GM23338 (cell line): ENCODE measurements around the gene SFXN5. TPM values are rescaled to one million over a fixed set of nuclear protein-coding genes. Genes with fewer than 3 reads are reported as not detected.

Experiments used
- ATAC-seq: fragments of 200-7000 bp; cut with Tn5 transposase; 3 replicates; pipeline ENCODE4 v1.9.1; 2020
- DNase-seq: peaks from one replicate; pipeline ENCODE4 v3.0.0-alpha.2; 2015; ENCODE audit warnings: low spot score
- H2AFZ ChIP-seq: fragments of 200-600 bp; sonication (generic); 2 replicates; pipeline ENCODE4 v1.8.0; 2016; ENCODE audit warnings: antibody characterized with exemption, mild to moderate bottlenecking, moderate library complexity
- H3F3A ChIP-seq: fragments of 200-600 bp; sonication (generic); replicated peaks from 2 replicates; pipeline ENCODE4 v1.8.0; 2017; ENCODE audit warnings: antibody characterized with exemption, mixed run types, low read depth
- H3K27ac ChIP-seq: fragments of 200-600 bp; sonication (generic); 2 replicates; pipeline ENCODE4 v1.6.1; 2016; ENCODE audit warnings: low read depth
- H3K27me3 ChIP-seq: fragments of 200-600 bp; sonication (generic); 2 replicates; pipeline ENCODE4 v1.8.0; 2016; ENCODE audit warnings: mild to moderate bottlenecking, mixed run types, moderate library complexity; ENCODE audit not compliant: insufficient read depth
- H3K36me3 ChIP-seq: fragments of 200-600 bp; sonication (generic); 2 replicates; pipeline ENCODE4 v1.8.0; 2016; ENCODE audit warnings: mild to moderate bottlenecking; ENCODE audit not compliant: insufficient read depth
- H3K4me1 ChIP-seq: fragments of 200-600 bp; sonication (generic); 2 replicates; pipeline ENCODE4 v1.8.0; 2016; ENCODE audit warnings: mild to moderate bottlenecking, moderate library complexity; ENCODE audit not compliant: insufficient read depth
- H3K4me2 ChIP-seq: fragments of 200-600 bp; sonication (generic); 2 replicates; pipeline ENCODE4 v1.7.1; 2017; ENCODE audit warnings: mixed run types
- H3K4me3 ChIP-seq: fragments of 200-600 bp; sonication (generic); 2 replicates; pipeline ENCODE4 v1.6.1; 2016; ENCODE audit warnings: mixed run types
- H3K79me2 ChIP-seq: fragments of 200-600 bp; sonication (generic); replicated peaks from 2 replicates; pipeline ENCODE4 v1.8.0; 2017; ENCODE audit warnings: mild to moderate bottlenecking; ENCODE audit not compliant: insufficient read depth
- H3K9me2 ChIP-seq: fragments of 200-600 bp; sonication (generic); 2 replicates; pipeline ENCODE4 v1.8.0; 2017; ENCODE audit not compliant: insufficient read depth
- H4K20me1 ChIP-seq: fragments of 200-600 bp; sonication (generic); replicated peaks from 2 replicates; pipeline ENCODE4 v1.8.0; 2017; ENCODE audit warnings: mild to moderate bottlenecking; ENCODE audit not compliant: insufficient read depth
- H3K27ac Mint-ChIP-seq: 2 replicates; pipeline ENCODE4 v1.8.0; 2020; ENCODE audit warnings: inconsistent platforms, mild to moderate bottlenecking, moderate library complexity, mixed read lengths
- H3K27me3 Mint-ChIP-seq: 3 replicates; pipeline ENCODE4 v1.8.0; 2022; ENCODE audit warnings: low read depth, mild to moderate bottlenecking, moderate library complexity, mixed read lengths, inconsistent platforms; ENCODE audit not compliant: insufficient read depth, poor library complexity
- H3K36me3 Mint-ChIP-seq: 3 replicates; pipeline ENCODE4 v1.8.0; 2021; ENCODE audit warnings: low read depth, mild to moderate bottlenecking, inconsistent platforms, moderate library complexity, mixed read lengths
- H3K4me1 Mint-ChIP-seq: 3 replicates; pipeline ENCODE4 v1.8.0; 2020; ENCODE audit warnings: mild to moderate bottlenecking, inconsistent platforms, mixed read lengths
- H3K4me3 Mint-ChIP-seq: 3 replicates; pipeline ENCODE4 v1.8.0; 2021; ENCODE audit warnings: moderate library complexity, mild to moderate bottlenecking, inconsistent platforms, mixed read lengths
- H3K9me3 Mint-ChIP-seq: 3 replicates; pipeline ENCODE4 v1.8.0; 2020; ENCODE audit warnings: moderate library complexity, mild to moderate bottlenecking, inconsistent platforms, mixed read lengths
- CREB1 ChIP-seq: fragments of 250-450 bp; sonication (Bioruptor Pico); IDR thresholded peaks from 2 replicates; pipeline ENCODE4 v1.5.0; 2020; ENCODE audit warnings: low read depth, mild to moderate bottlenecking, moderate library complexity
- EZH2 ChIP-seq: fragments of 200-600 bp; sonication (generic); IDR thresholded peaks from one replicate; pipeline ENCODE4 v1.8.0; 2017; ENCODE audit warnings: antibody characterized with exemption, mild to moderate bottlenecking, low read depth; ENCODE audit not compliant: unreplicated experiment
- JUNB ChIP-seq: IDR thresholded peaks from one replicate; pipeline ENCODE4 v1.6.1; 2016; ENCODE audit warnings: antibody characterized with exemption; ENCODE audit not compliant: unreplicated experiment
- NANOG ChIP-seq: IDR thresholded peaks from 2 replicates; pipeline ENCODE4 v1.6.1; 2016; ENCODE audit warnings: antibody characterized with exemption, borderline replicate concordance
- POLR2AphosphoS5 ChIP-seq: IDR thresholded peaks from 2 replicates; pipeline ENCODE4 v1.6.1; 2016; ENCODE audit warnings: antibody characterized with exemption, low read depth
- STAT1 ChIP-seq: IDR thresholded peaks from one replicate; pipeline ENCODE4 v1.6.1; 2016; ENCODE audit warnings: antibody characterized with exemption; ENCODE audit not compliant: unreplicated experiment
- ZNF114 ChIP-seq: fragments of 250-450 bp; sonication (Bioruptor Pico); IDR thresholded peaks from 2 replicates; pipeline ENCODE4 v1.5.0; 2020; ENCODE audit warnings: mild to moderate bottlenecking, moderate library complexity
- ZNF331 ChIP-seq: fragments of 250-450 bp; sonication (Bioruptor Pico); IDR thresholded peaks from 2 replicates; pipeline ENCODE4 v1.5.0; 2020; ENCODE audit warnings: low read depth, mild to moderate bottlenecking, moderate library complexity
- polyA plus RNA-seq: library from polyadenylated mRNA; unstranded; fragments of >200 nt; fragmentation: Nextera tagmentation; extraction: Ambion mirVana; gene quantifications from 2 replicates; pipeline ENCODE4 v1.2.1, GENCODE V29; 2016
- total RNA-seq: library from RNA; depleted of rRNA; stranded (reverse); fragments of >200 nt; shearing (Covaris generic); gene quantifications from 2 replicates; pipeline ENCODE4 v1.2.3, GENCODE V29; 2014
- TF ChIP-seq, protein P1 (sequence below), 2 experiments: fragments of 200-600 bp in 1 of 2; sonication (generic) in 1 of 2; conservative IDR thresholded peaks; 2 replicates each; pipeline versions ENCODE4 v1.5.1 to v1.6.1; 2016 to 2017; ENCODE audit warnings: antibody characterized with exemption in 2 of 2, low read depth in 2 of 2, mild to moderate bottlenecking in 2 of 2, moderate library complexity in 1 of 2
- TF ChIP-seq, protein P2 (sequence below): IDR thresholded peaks from one replicate; pipeline ENCODE4 v1.6.1; 2018; ENCODE audit warnings: antibody characterized with exemption; ENCODE audit not compliant: unreplicated experiment
- TF ChIP-seq, protein P3 (sequence below): IDR thresholded peaks from 2 replicates; pipeline ENCODE4 v1.6.1; 2016; ENCODE audit warnings: antibody characterized with exemption

The SFXN5 gene
- total and polyA plus RNA-seq, 2 experiments from 2014 or later, result 23.6 to 25.8 TPM

DNA sequence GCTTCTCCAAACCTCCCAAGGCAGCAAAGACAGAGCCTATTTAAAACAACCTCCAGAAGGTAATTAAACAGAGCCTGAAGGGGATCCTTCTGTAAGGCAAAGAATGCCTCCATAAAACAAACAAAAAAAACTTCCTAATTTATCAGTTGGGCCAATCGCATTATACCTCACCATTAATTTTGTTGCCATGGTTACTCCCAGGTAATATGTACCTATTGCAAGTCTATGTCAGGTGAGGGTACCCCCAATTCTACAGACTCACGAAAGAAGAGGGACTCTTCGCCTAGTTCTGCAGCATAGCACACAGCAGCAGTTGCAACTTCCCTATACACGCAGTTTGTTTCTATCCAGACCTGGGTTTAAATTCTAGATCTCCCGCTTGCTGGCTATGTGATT, 38.8 kb downstream of the SFXN5 start:
- H3F3A ChIP-seq, result no peaks in the 10 kb centered on the region
- H3K79me2 ChIP-seq, result no peaks in the 10 kb centered on the region
- H3K4me2 ChIP-seq, result no peak overlapping the region
- H3K9me2 ChIP-seq, result no peaks in the 10 kb centered on the region
- Mint-ChIP-seq H3K9me3 (no peaks in the 10 kb centered on the region), H3K27ac (no peak overlapping the region), H3K4me3 (no peak overlapping the region), H3K36me3 (no peaks in the 10 kb centered on the region; the same call in 2 of the 3 replicates), H3K4me1 (peaks cover 26% of the 10 kb centered on the region), H3K27me3 (peaks cover 3% of the 10 kb centered on the region)
- H3K4me1 ChIP-seq, result peaks cover 15% of the 10 kb centered on the region
- ATAC-seq, result no peak
- H2AFZ ChIP-seq, result no peak overlapping the region
- H3K27ac ChIP-seq, result no peak overlapping the region
- TF ChIP-seq, protein P1, sequence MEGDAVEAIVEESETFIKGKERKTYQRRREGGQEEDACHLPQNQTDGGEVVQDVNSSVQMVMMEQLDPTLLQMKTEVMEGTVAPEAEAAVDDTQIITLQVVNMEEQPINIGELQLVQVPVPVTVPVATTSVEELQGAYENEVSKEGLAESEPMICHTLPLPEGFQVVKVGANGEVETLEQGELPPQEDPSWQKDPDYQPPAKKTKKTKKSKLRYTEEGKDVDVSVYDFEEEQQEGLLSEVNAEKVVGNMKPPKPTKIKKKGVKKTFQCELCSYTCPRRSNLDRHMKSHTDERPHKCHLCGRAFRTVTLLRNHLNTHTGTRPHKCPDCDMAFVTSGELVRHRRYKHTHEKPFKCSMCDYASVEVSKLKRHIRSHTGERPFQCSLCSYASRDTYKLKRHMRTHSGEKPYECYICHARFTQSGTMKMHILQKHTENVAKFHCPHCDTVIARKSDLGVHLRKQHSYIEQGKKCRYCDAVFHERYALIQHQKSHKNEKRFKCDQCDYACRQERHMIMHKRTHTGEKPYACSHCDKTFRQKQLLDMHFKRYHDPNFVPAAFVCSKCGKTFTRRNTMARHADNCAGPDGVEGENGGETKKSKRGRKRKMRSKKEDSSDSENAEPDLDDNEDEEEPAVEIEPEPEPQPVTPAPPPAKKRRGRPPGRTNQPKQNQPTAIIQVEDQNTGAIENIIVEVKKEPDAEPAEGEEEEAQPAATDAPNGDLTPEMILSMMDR (conservative IDR thresholded peaks at IDR 0.05; ENCODE audit: low read depth in 2 of 2), result no peak
- TF ChIP-seq, protein P2, sequence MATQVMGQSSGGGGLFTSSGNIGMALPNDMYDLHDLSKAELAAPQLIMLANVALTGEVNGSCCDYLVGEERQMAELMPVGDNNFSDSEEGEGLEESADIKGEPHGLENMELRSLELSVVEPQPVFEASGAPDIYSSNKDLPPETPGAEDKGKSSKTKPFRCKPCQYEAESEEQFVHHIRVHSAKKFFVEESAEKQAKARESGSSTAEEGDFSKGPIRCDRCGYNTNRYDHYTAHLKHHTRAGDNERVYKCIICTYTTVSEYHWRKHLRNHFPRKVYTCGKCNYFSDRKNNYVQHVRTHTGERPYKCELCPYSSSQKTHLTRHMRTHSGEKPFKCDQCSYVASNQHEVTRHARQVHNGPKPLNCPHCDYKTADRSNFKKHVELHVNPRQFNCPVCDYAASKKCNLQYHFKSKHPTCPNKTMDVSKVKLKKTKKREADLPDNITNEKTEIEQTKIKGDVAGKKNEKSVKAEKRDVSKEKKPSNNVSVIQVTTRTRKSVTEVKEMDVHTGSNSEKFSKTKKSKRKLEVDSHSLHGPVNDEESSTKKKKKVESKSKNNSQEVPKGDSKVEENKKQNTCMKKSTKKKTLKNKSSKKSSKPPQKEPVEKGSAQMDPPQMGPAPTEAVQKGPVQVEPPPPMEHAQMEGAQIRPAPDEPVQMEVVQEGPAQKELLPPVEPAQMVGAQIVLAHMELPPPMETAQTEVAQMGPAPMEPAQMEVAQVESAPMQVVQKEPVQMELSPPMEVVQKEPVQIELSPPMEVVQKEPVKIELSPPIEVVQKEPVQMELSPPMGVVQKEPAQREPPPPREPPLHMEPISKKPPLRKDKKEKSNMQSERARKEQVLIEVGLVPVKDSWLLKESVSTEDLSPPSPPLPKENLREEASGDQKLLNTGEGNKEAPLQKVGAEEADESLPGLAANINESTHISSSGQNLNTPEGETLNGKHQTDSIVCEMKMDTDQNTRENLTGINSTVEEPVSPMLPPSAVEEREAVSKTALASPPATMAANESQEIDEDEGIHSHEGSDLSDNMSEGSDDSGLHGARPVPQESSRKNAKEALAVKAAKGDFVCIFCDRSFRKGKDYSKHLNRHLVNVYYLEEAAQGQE, result no peak
- TF ChIP-seq STAT1 (no peak), EZH2 (no peak), ZNF114 (CRISPR knock-in tag) (no peak)
- TF ChIP-seq, protein P3, sequence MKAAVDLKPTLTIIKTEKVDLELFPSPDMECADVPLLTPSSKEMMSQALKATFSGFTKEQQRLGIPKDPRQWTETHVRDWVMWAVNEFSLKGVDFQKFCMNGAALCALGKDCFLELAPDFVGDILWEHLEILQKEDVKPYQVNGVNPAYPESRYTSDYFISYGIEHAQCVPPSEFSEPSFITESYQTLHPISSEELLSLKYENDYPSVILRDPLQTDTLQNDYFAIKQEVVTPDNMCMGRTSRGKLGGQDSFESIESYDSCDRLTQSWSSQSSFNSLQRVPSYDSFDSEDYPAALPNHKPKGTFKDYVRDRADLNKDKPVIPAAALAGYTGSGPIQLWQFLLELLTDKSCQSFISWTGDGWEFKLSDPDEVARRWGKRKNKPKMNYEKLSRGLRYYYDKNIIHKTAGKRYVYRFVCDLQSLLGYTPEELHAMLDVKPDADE, result no peak
- DNase-seq, result no peak
- H3K4me3 ChIP-seq, result no peak overlapping the region
- H3K36me3 ChIP-seq, result no peaks in the 10 kb centered on the region
- no peaks in the 10 kb centered on the region; the same call in 1 of the 2 replicates for H4K20me1 ChIP-seq
- H3K27me3 ChIP-seq, result no peaks in the 10 kb centered on the region

DNA sequence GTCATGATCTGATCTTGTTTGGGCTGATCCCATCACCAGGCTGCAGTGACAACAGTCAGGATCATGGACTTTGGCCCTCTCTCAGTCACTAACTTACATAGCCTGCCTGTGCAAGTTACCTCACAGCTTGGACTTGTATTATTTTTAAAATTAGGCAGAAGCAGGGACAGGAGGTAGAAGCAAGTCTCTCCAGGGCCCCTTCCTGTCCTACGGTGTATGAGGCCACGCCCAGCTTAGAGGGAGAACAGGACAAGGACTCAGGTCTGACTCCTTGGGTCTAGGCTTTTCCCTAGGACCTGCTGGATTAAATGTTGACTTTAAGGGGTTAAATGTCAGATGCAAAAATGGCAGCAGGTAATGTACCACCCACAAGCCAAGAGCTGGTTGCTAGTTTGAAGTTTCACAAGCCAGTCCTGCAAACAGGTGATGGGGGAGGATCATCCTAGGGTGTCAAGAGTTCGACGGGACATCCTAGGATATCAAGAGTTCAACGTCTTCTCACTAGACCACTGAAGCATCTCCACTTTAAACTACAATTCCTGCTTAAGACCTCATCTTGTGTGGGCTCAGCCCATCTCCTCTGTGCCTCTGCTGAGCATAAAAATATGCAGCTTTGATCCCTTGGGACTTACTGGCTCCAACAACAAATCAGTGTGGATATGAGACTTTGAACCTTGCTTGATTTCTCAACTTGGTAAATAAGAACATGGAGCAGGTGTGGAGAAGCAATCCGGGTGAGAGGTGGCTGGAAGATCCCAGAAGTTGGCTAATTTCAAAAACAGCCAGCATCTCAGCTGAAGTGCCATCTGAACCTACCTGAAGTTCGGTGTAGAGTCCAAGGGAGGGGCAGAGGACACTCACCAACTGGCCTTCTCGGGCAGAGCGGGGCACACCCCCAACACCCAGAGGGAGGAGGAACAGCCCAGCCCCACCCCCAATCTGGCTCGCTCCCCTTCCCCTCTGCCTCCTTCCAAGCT, 39.5 kb downstream of the SFXN5 start:
- no peak for ATAC-seq
- no peaks in the 10 kb centered on the region for H3K9me3 Mint-ChIP-seq
- Histone ChIP-seq H4K20me1 (no peaks in the 10 kb centered on the region; the same call in 1 of the 2 replicates), H3K36me3 (no peaks in the 10 kb centered on the region), H3K79me2 (no peaks in the 10 kb centered on the region), H2AFZ (no peak overlapping the region), H3K27me3 (no peaks in the 10 kb centered on the region), H3F3A (no peaks in the 10 kb centered on the region), H3K27ac (no peak overlapping the region), H3K4me2 (no peak overlapping the region), H3K4me1 (peaks cover 15% of the 10 kb centered on the region), H3K4me3 (no peak overlapping the region), H3K9me2 (no peaks in the 10 kb centered on the region)
- peaks cover 3% of the 10 kb centered on the region for H3K27me3 Mint-ChIP-seq
- no peak overlapping the region for H3K4me3 Mint-ChIP-seq
- H3K4me1 Mint-ChIP-seq, result peaks cover 23% of the 10 kb centered on the region
- no peak overlapping the region for H3K27ac Mint-ChIP-seq
- no peak for DNase-seq
- H3K36me3 Mint-ChIP-seq, result no peaks in the 10 kb centered on the region; the same call in 2 of the 3 replicates
- TF ChIP-seq, protein P1 (conservative IDR thresholded peaks at IDR 0.05; ENCODE audit: low read depth in 2 of 2), result no peak
- no peak for TF ChIP-seq JUNB
- no peak for TF ChIP-seq ZNF114 (CRISPR knock-in tag)
- TF ChIP-seq, protein P3, result no peak
- no peak for TF ChIP-seq EZH2
- TF ChIP-seq ZNF331 (CRISPR knock-in tag), result no peak
- no peak for TF ChIP-seq POLR2AphosphoS5
- TF ChIP-seq STAT1, result no peak
- TF ChIP-seq CREB1, result no peak
- TF ChIP-seq NANOG, result no peak
